ENCODE measurements around the gene FRAS1. TPM values are rescaled to one million over a fixed set of nuclear protein-coding genes. Genes with fewer than 3 reads are reported as not detected.

Gene FRAS1
- total and polyA plus RNA-seq, 2 donors (not counting 1 experiment from before 2014, with no cell fraction given), result 0.03 to 0.12 TPM

- no peak overlapping the region for H3K4me3 Mint-ChIP-seq
- ChIA-PET POLR2A (no interaction called here), CTCF (no interaction called here)
- Histone ChIP-seq H3K79me2 (ENCODE audit: control insufficient read depth, insufficient read depth, low read length) (no peaks in the 10 kb centered on the region), H3K27ac (ENCODE audit: low read length in 2 of 2) (no peak overlapping the region), H2AFZ (ENCODE audit: insufficient read depth, low read depth, low read length, poor library complexity, severe bottlenecking) (no peak overlapping the region), H3K36me3 (replicated peaks in 1 of 2; ENCODE audit: control extremely low read depth in 1 of 2, control insufficient read depth in 1 of 2, extremely low read depth in 1 of 2, insufficient read depth in 2 of 2, low read length in 1 of 2) (no peaks in the 10 kb centered on the region), H3K4me3 (ENCODE audit: control extremely low read depth in 1 of 5, extremely low read depth in 1 of 5, insufficient read depth in 1 of 5, low read depth in 2 of 5, low read length in 4 of 5) (no peak overlapping the region), H3K9ac (ENCODE audit: low read length) (no peak overlapping the region), H3K4me2 (replicated peaks; ENCODE audit: low read depth, low read length, poor library complexity, severe bottlenecking) (no peak overlapping the region), H4K20me1 (ENCODE audit: control insufficient read depth, insufficient read depth, low read length, poor library complexity, severe bottlenecking) (no peaks in the 10 kb centered on the region), H3K27me3 (replicated peaks in 1 of 4; ENCODE audit: control extremely low read depth in 1 of 4, control insufficient read depth in 3 of 4, insufficient read depth in 4 of 4, low read length in 3 of 4) (no peaks in the 10 kb centered on the region), H3K4me1 (ENCODE audit: control insufficient read depth in 2 of 2, insufficient read depth in 2 of 2, low read length in 2 of 2) (no peaks in the 10 kb centered on the region), H3K9me3 (ENCODE audit: control extremely low read depth in 1 of 3, control insufficient read depth in 2 of 3, insufficient read depth in 1 of 3, low read length in 2 of 3) (no peaks in the 10 kb centered on the region)
- WGBS (ENCODE audit: insufficient coverage), result 83% methylated on average over 1 of the region's 6 CpGs
- DNase-seq (no peak), ATAC-seq (ENCODE audit: low read depth) (no peak)
- H3K27ac Mint-ChIP-seq, result no peak overlapping the region
- intact Hi-C loops (cut with micrococcal nuclease), result no loop called here
- TF ChIP-seq EZH2 (IDR thresholded peaks at IDR 0.05; ENCODE audit: borderline replicate concordance, insufficient read depth, low read depth, low read length, poor library complexity, severe bottlenecking) (no peak), CTCF (IDR thresholded peaks at IDR 0.05) (no peak)
- no peaks in the 10 kb centered on the region for H3K4me1 Mint-ChIP-seq
- peaks cover 5% of the 10 kb centered on the region for H3K27me3 Mint-ChIP-seq
- H3K9me3 Mint-ChIP-seq (ENCODE audit: insufficient read depth), result no peaks in the 10 kb centered on the region
Observed at GRCh38 chr4:78428996-78429395, 371.9 kb downstream of the FRAS1 start.

DNA sequence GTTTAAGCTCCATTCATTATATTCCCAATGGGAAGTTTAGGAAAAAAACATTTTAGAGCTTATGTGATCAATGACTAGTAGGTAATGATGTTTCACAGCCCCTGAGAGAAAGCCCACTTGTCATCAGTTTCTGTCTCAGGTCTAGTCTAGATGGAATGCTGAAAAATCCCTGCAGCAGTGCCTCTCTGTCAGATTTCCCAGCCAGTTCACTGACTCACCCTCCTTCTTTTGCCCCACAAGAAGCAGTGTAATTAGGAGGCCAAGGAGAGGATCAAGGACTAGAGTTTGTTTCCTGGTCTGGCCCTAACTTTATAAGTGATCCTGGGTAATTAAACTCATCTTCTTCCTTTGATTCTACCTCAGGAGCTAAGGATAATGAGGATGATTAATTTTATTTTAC lies 375.8 kb downstream of the FRAS1 start:
- H3K27me3 Mint-ChIP-seq, result peaks cover 4% of the 10 kb centered on the region
- H3K79me2 ChIP-seq (ENCODE audit: control insufficient read depth, insufficient read depth, low read length), result no peaks in the 10 kb centered on the region
- CTCF ChIA-PET, result no interaction called here
- H3K27me3 ChIP-seq (replicated peaks in 1 of 4; ENCODE audit: control extremely low read depth in 1 of 4, control insufficient read depth in 3 of 4, insufficient read depth in 4 of 4, low read length in 3 of 4), result no peaks in the 10 kb centered on the region
- H4K20me1 ChIP-seq (ENCODE audit: control insufficient read depth, insufficient read depth, low read length, poor library complexity, severe bottlenecking), result no peaks in the 10 kb centered on the region
- H3K9me3 ChIP-seq (ENCODE audit: control extremely low read depth in 1 of 3, control insufficient read depth in 2 of 3, insufficient read depth in 1 of 3, low read length in 2 of 3), result no peaks in the 10 kb centered on the region
- TF ChIP-seq CTCF (IDR thresholded peaks at IDR 0.05), result no peak
- TF ChIP-seq EZH2 (IDR thresholded peaks at IDR 0.05; ENCODE audit: borderline replicate concordance, insufficient read depth, low read depth, low read length, poor library complexity, severe bottlenecking), result no peak
- H3K9ac ChIP-seq (ENCODE audit: low read length), result no peak overlapping the region
- POLR2A ChIA-PET, result no interaction called here
- no peaks in the 10 kb centered on the region for H3K4me1 Mint-ChIP-seq
- intact Hi-C loops (cut with micrococcal nuclease), result no loop called here
- H3K9me3 Mint-ChIP-seq (ENCODE audit: insufficient read depth), result no peaks in the 10 kb centered on the region
- no peaks in the 10 kb centered on the region for H3K4me1 ChIP-seq (ENCODE audit: control insufficient read depth in 2 of 2, insufficient read depth in 2 of 2, low read length in 2 of 2)
- no peak overlapping the region for H3K27ac Mint-ChIP-seq
- DNase-seq (no peak), ATAC-seq (ENCODE audit: low read depth) (no peak)
- no peaks in the 10 kb centered on the region for H3K36me3 ChIP-seq (replicated peaks in 1 of 2; ENCODE audit: control extremely low read depth in 1 of 2, control insufficient read depth in 1 of 2, extremely low read depth in 1 of 2, insufficient read depth in 2 of 2, low read length in 1 of 2)
- H3K4me3 Mint-ChIP-seq, result no peak overlapping the region
- no peak overlapping the region for H3K4me2 ChIP-seq (replicated peaks; ENCODE audit: low read depth, low read length, poor library complexity, severe bottlenecking)
- H2AFZ ChIP-seq (ENCODE audit: insufficient read depth, low read depth, low read length, poor library complexity, severe bottlenecking), result no peak overlapping the region
- H3K27ac ChIP-seq (ENCODE audit: low read length in 2 of 2), result no peak overlapping the region
- no peak overlapping the region for H3K4me3 ChIP-seq (ENCODE audit: control extremely low read depth in 1 of 5, extremely low read depth in 1 of 5, insufficient read depth in 1 of 5, low read depth in 2 of 5, low read length in 4 of 5)
